Measurements from ENCODE around the gene TRIM21. TPM values are rescaled to one million over a fixed set of nuclear protein-coding genes. Genes with fewer than 3 reads are reported as not detected.

Gene TRIM21
- polyA plus RNA-seq, 10 donors: 7.5 to 11.0 (median 9.6) TPM

Other genes with a start within 250 kb of the TRIM21 start
- gene OR52B4, start 25.3 kb downstream of the TRIM21 start, polyA plus RNA-seq (ENCODE audit: insufficient read length in 10 of 10): not detected
- gene OR52K2, start 55.6 kb upstream of the TRIM21 start, polyA plus RNA-seq (ENCODE audit: insufficient read length in 10 of 10): not detected
- gene OR52K1, start 88.9 kb upstream of the TRIM21 start, polyA plus RNA-seq (ENCODE audit: insufficient read length in 10 of 10): under 1 TPM; 0.07 to 0.65 (median 0.12) TPM
- not detected for gene OR52M1, start 151.5 kb upstream of the TRIM21 start, polyA plus RNA-seq (ENCODE audit: insufficient read length in 10 of 10)
- not detected for gene OR52I2, start 188.0 kb upstream of the TRIM21 start, polyA plus RNA-seq (ENCODE audit: insufficient read length in 10 of 10)
- under 1 TPM in 2 of 10 donors, not detected in 8; 0.04 to 0.08 TPM for gene OR52I1, start 200.3 kb upstream of the TRIM21 start, polyA plus RNA-seq (ENCODE audit: insufficient read length in 10 of 10)
- gene TRIM68, start 214.5 kb upstream of the TRIM21 start, polyA plus RNA-seq (ENCODE audit: insufficient read length in 10 of 10): 10 to 100 TPM in 1 of 10 donors, 1 to 10 TPM in 9; 5.7 to 10.1 (median 8.3) TPM
- not detected for gene OR51D1, start 243.8 kb upstream of the TRIM21 start, polyA plus RNA-seq (ENCODE audit: insufficient read length in 10 of 10)